K562 (cell line): ENCODE measurements around the gene CPNE2. TPM values are rescaled to one million over a fixed set of nuclear protein-coding genes. Genes with fewer than 3 reads are reported as not detected.

Experiments used
- ATAC-seq: fragments of 200-7000 bp; cut with Tn5 transposase; 3 replicates; pipeline ENCODE4 v1.9.1; 2020; ENCODE audit warnings: moderate library complexity
- BruUV-seq: library from RNA; stranded (reverse); fragments of 400-500 nt; replicated peaks from 2 replicates; lab custom pipeline; 2021; lab: Mats Ljungman, UMichigan
- CTCF ChIA-PET: fragments of 300-600 bp; formaldehyde crosslinking; extraction: SDS; loops from one replicate; lab custom pipeline; 2021; ENCODE audit warnings: low intra/inter-chr PET ratio; lab: Yijun Ruan, JAX
- POLR2A ChIA-PET: fragments of 300-600, 350-650 bp; sonication (Branson Sonifier 250); formaldehyde crosslinking; extraction: SDS; loops from one replicate; lab custom pipeline; 2021; ENCODE audit warnings: antibody characterized with exemption, inconsistent platforms; lab: Yijun Ruan, JAX
- DNase-seq, 4 experiments: peaks; one replicate each; pipeline versions ENCODE4 v3.0.0 to v3.0.0-alpha.2; 2011 to 2018; ENCODE audit warnings: low spot score in 3 of 4, mixed read lengths in 3 of 4; ENCODE audit errors: extremely low read depth in 1 of 4
- FAIRE-seq: peaks from 2 replicates; lab custom pipeline; 2011; peaks lifted over from hg19 to GRCh38; lab: Jason Lieb, UNC
- H2AFZ ChIP-seq: 2 replicates; pipeline ENCODE4 v1.6.0; 2011; ENCODE audit warnings: low read depth, low read length, control low read depth, inconsistent platforms
- H3K27ac ChIP-seq: fragments of 200-600 bp; 3 replicates; pipeline ENCODE4 v1.8.0; 2011; ENCODE audit warnings: low read depth, mild to moderate bottlenecking, control low read depth, inconsistent platforms, low read length, moderate library complexity, mixed read lengths; ENCODE audit errors: extremely low read depth
- H3K27me3 ChIP-seq, 2 experiments: fragments of 300-600 bp in 1 of 2; 2 replicates in 1 of 2; 3 replicates in 1 of 2; pipeline versions ENCODE4 v1.6.0 to v1.8.0; 2011; ENCODE audit warnings: inconsistent platforms in 2 of 2, low read length in 2 of 2, mild to moderate bottlenecking in 1 of 2, mixed read lengths in 1 of 2, moderate library complexity in 1 of 2; ENCODE audit not compliant: control insufficient read depth in 2 of 2, insufficient read depth in 2 of 2
- H3K36me3 ChIP-seq: fragments of 300-600 bp; 3 replicates; pipeline ENCODE4 v1.8.0; 2011; ENCODE audit warnings: mild to moderate bottlenecking, low read length, inconsistent platforms; ENCODE audit not compliant: control insufficient read depth, insufficient read depth
- H3K4me1 ChIP-seq, 2 experiments: fragments of 200-600 bp in 1 of 2; replicated peaks in 1 of 2; 2 replicates in 1 of 2; 3 replicates in 1 of 2; pipeline versions ENCODE4 v1.5.1 to v1.8.0; 2011; ENCODE audit warnings: inconsistent platforms in 2 of 2, low read length in 2 of 2, mild to moderate bottlenecking in 1 of 2, mixed read lengths in 1 of 2, moderate library complexity in 1 of 2; ENCODE audit not compliant: control insufficient read depth in 2 of 2, insufficient read depth in 2 of 2
- H3K4me2 ChIP-seq: 2 replicates; pipeline ENCODE4 v1.6.1; 2011; ENCODE audit warnings: low read length, control low read depth, inconsistent platforms, mixed read lengths; ENCODE audit not compliant: insufficient read depth
- H3K4me3 ChIP-seq: fragments of 200-600 bp; sonication (generic), shearing (Covaris generic); 2 replicates; pipeline ENCODE4 v1.5.1; 2016; ENCODE audit warnings: control low read depth, inconsistent platforms
- H3K79me2 ChIP-seq: fragments of 200-600 bp; 3 replicates; pipeline ENCODE4 v1.8.0; 2011; ENCODE audit warnings: low read length, inconsistent platforms; ENCODE audit not compliant: control insufficient read depth, insufficient read depth
- H3K9ac ChIP-seq, 2 experiments: 2 replicates each; pipeline versions ENCODE4 v1.6.0 to v1.6.1; 2011; ENCODE audit warnings: low read depth in 2 of 2, low read length in 2 of 2, control low read depth in 1 of 2, inconsistent platforms in 1 of 2, mild to moderate bottlenecking in 1 of 2, mixed read lengths in 1 of 2; ENCODE audit not compliant: insufficient read depth in 1 of 2
- H3K9me1 ChIP-seq: one replicate; pipeline ENCODE4 v1.6.0; 2011; ENCODE audit warnings: inconsistent platforms, mild to moderate bottlenecking, low read length, moderate library complexity; ENCODE audit not compliant: control insufficient read depth, insufficient read depth
- H3K9me3 ChIP-seq: replicated peaks from 2 replicates; pipeline ENCODE4 v1.5.1; 2011; ENCODE audit warnings: low read depth, low read length, inconsistent platforms; ENCODE audit not compliant: control insufficient read depth, insufficient read depth
- H4K20me1 ChIP-seq: replicated peaks from 2 replicates; pipeline ENCODE4 v1.6.1; 2011; ENCODE audit warnings: low read length, inconsistent platforms, mixed read lengths; ENCODE audit not compliant: control insufficient read depth, insufficient read depth
- HEY1 ChIP-seq: fragments of 250-450 bp; sonication (Bioruptor Pico); IDR thresholded peaks from 2 replicates; pipeline ENCODE4 v1.5.0; 2020; ENCODE audit warnings: mild to moderate bottlenecking, moderate library complexity, borderline replicate concordance
- LARP7 ChIP-seq: fragments of 450-650 bp; IDR thresholded peaks from 2 replicates; pipeline ENCODE4 v1.6.1; 2016
- LEF1 ChIP-seq: fragments of 450-650 bp; IDR thresholded peaks from 2 replicates; pipeline ENCODE4 v1.6.1; 2016; ENCODE audit warnings: mild to moderate bottlenecking
- MYC ChIP-seq, 2 experiments: fragments of 250-450 bp in 1 of 2; sonication (Bioruptor Pico) in 1 of 2; IDR thresholded peaks; 2 replicates each; pipeline versions ENCODE4 v1.5.1 to v1.6.1; 2012 to 2021; ENCODE audit warnings: low read depth in 2 of 2, borderline replicate concordance in 1 of 2, improper control_type of control experiment in 1 of 2, low read length in 1 of 2, mild to moderate bottlenecking in 1 of 2, moderate library complexity in 1 of 2
- NFRKB ChIP-seq: fragments of 450-650 bp; IDR thresholded peaks from 2 replicates; pipeline ENCODE4 v1.6.1; 2016; ENCODE audit warnings: low read depth
- SFPQ ChIP-seq: fragments of 200-400 bp; formaldehyde crosslinking; IDR thresholded peaks from 2 replicates; pipeline ENCODE4 v1.6.1; 2017; ENCODE audit warnings: mild to moderate bottlenecking, low read depth, low read length, moderate library complexity
- SOX6 ChIP-seq: fragments of 450-650 bp; IDR thresholded peaks from 2 replicates; pipeline ENCODE4 v1.6.1; 2014; ENCODE audit warnings: mild to moderate bottlenecking
- ZBTB11 ChIP-seq, 3 experiments: fragments of 200-800 bp in 1 of 3; fragments of 250-450 bp in 1 of 3; fragments of 450-650 bp in 1 of 3; sonication (Bioruptor Pico) in 1 of 3; sonication (Bioruptor generic) in 1 of 3; formaldehyde crosslinking in 1 of 3; IDR thresholded peaks; 2 replicates each; pipeline versions ENCODE4 v1.6.1 to v1.8.0; 2016 to 2022; ENCODE audit warnings: mild to moderate bottlenecking in 2 of 3, missing genetic modification characterization in 2 of 3, missing compliant biosample characterization in 1 of 3, moderate library complexity in 1 of 3
- ZNF146 ChIP-seq: IDR thresholded peaks from one replicate; pipeline ENCODE4 v1.6.1; 2018; ENCODE audit warnings: missing compliant biosample characterization; ENCODE audit not compliant: unreplicated experiment
- ZNF551 ChIP-seq: fragments of 250-450 bp; sonication (Bioruptor Pico); IDR thresholded peaks from 2 replicates; pipeline ENCODE4 v1.5.0; 2021; ENCODE audit warnings: mild to moderate bottlenecking, moderate library complexity
- WGBS: fragments of 100-300 bp; shearing (Covaris generic); methylation state at CpG from one replicate; pipeline ENCODE4 v1.1.6; 2016; ENCODE audit warnings: low coverage, mixed read lengths; ENCODE audit not compliant: insufficient coverage; ENCODE audit errors: missing lambda C conversion rate; 5-methylcytosine and 5-hydroxymethylcytosine counted together
- in situ Hi-C: fragments of 300-500 bp; cut with MboI; formaldehyde crosslinking; loops from 4 replicates; pipeline ENCODE4 v1.15.0; 2018; ENCODE audit warnings: inconsistent platforms, mixed read lengths
- intact Hi-C: fragments of 100-400 bp; cut with micrococcal nuclease; formaldehyde crosslinking; loops from 2 replicates; pipeline ENCODE4 v1.14.2; 2022
- polyA plus RNA-seq, 8 experiments: library from polyadenylated mRNA; depleted of rRNA in 4 of 8; stranded (reverse) in 5 of 8; unstranded in 3 of 8; fragments of >200 nt; fragmentation: Nextera tagmentation in 2 of 8; fragmentation: Illumina TruSeq in 1 of 8; extraction: Ambion mirVana in 2 of 8; extraction: Trizol in 1 of 8; gene quantifications; 2 replicates each; pipeline versions ENCODE4 v1.2.1 to v1.2.3, GENCODE V29; 2011 to 2014; ENCODE audit warnings: inconsistent platforms in 1 of 8, missing spikeins in 1 of 8
- total RNA-seq, 7 experiments: library from RNA; depleted of rRNA in 6 of 7; stranded (reverse); fragments of >200 nt in 6 of 7; fragmentation: Illumina TruSeq in 2 of 7; extraction: Trizol in 2 of 7; gene quantifications; 2 replicates each; pipeline versions ENCODE4 v1.2.1 to v1.2.3, GENCODE V29; 2011 to 2021; ENCODE audit warnings: low replicate concordance in 1 of 7

The CPNE2 gene
- total and polyA plus RNA-seq, 9 of the 15 experiments (the other 6 are each of a cell fraction or from before 2014, with no cell fraction given) = 3.0 to 13.9 (median 8.6) TPM

- Histone ChIP-seq H3K9me3 (no peaks in the 10 kb centered on the region), H3K4me2 (no peak overlapping the region), H2AFZ (no peak overlapping the region), H3K36me3 (no peaks in the 10 kb centered on the region), H3K27ac (no peak overlapping the region), H3K9ac (peak overlapping the region in 1 of 2 experiments; percentile 31; a peak in 1 of 4 replicates), H4K20me1 (0 out of 2 replicates have a peak, but pooled peaks cover 3% of the 10 kb centered on the region), H3K9me1 (no peaks in the 10 kb centered on the region), H3K79me2 (no peaks in the 10 kb centered on the region), H3K4me3 (no peak overlapping the region), H3K4me1 (peaks cover 8 to 12% of the 10 kb centered on the region in 2 experiments; a peak in 4 of 5 replicates), H3K27me3 (no peaks in the 10 kb centered on the region)
- intact Hi-C loops = no loop called here
- POLR2A ChIA-PET = interaction anchor here (1.2 to 1.8 kb wide), 3 partner anchors 10 to 14 kb away, joined by 4 to 7 read pairs (median 5); no protein-coding TSS in a partner anchor
- 75% methylated on average over 14 of the region's 14 CpGs for WGBS
- in situ Hi-C loops = no loop called here
- DNase-seq (no peak), ATAC-seq (no peak), FAIRE-seq (no peak)
- CTCF ChIA-PET = no interaction called here
- TF ChIP-seq SOX6 = no peak
- TF ChIP-seq NFRKB = no peak
- TF ChIP-seq HEY1 (CRISPR knock-in tag) = no peak
- no peak for TF ChIP-seq LEF1
- no peak for TF ChIP-seq ZNF146 (CRISPR knock-in tag)
- TF ChIP-seq ZNF551 (CRISPR knock-in tag) = no peak
- TF ChIP-seq MYC (IDR thresholded peaks at IDR 0.05; ENCODE audit: low read depth, low read length) = no peak
- TF ChIP-seq MYC (CRISPR knock-in tag; IDR thresholded peaks at IDR 0.05; ENCODE audit: borderline replicate concordance, low read depth) = no peak
- no peak for TF ChIP-seq SFPQ
- no peak for TF ChIP-seq LARP7
- no peak for TF ChIP-seq ZBTB11 (CRISPR knock-in tag; IDR thresholded peaks at IDR 0.05)
- no TSS peak for BruUV-seq
These were observed 44.7 kb downstream of the CPNE2 start for GRCh38 chr16:57137043-57137442.
